Lung (tissue), 12 donors: ENCODE data around the gene THEM5. TPM values are rescaled to one million over a fixed set of nuclear protein-coding genes. Genes with fewer than 3 reads are reported as not detected.

Source experiments
- ATAC-seq: fragments of 200-7000 bp; cut with Tn5 transposase; one replicate; pipeline ENCODE4 v1.9.1; 2020; ENCODE audit warnings: moderate number of reproducible peaks; ENCODE audit not compliant: insufficient read depth, low FRiP score
- DNase-seq, 3 donors: peaks; one replicate each; pipeline ENCODE4 v3.0.0-alpha.2; 2013 to 2017
- H3K27ac ChIP-seq, 2 donors: one replicate each; pipeline ENCODE4 v1.5.1; 2013; ENCODE audit warnings: mild to moderate bottlenecking in 2 of 2, moderate library complexity in 2 of 2, control low read depth in 1 of 2, inconsistent platforms in 1 of 2, low read depth in 1 of 2, low read length in 1 of 2
- H3K27me3 ChIP-seq, 3 donors: one replicate each; pipeline ENCODE4 v1.5.1; 2013; ENCODE audit warnings: low read length in 2 of 3; ENCODE audit not compliant: control insufficient read depth in 3 of 3, insufficient read depth in 3 of 3
- H3K36me3 ChIP-seq, 4 donors: one replicate each; pipeline ENCODE4 v1.5.1; 2013; ENCODE audit warnings: low read length in 4 of 4, mild to moderate bottlenecking in 1 of 4, moderate library complexity in 1 of 4; ENCODE audit not compliant: control insufficient read depth in 4 of 4, insufficient read depth in 4 of 4
- H3K4me1 ChIP-seq, 5 donors: one replicate each; pipeline ENCODE4 v1.5.1; 2013; ENCODE audit warnings: low read length in 5 of 5, mild to moderate bottlenecking in 2 of 5, moderate library complexity in 1 of 5; ENCODE audit not compliant: control insufficient read depth in 5 of 5, insufficient read depth in 5 of 5
- H3K4me3 ChIP-seq: one replicate; pipeline ENCODE4 v1.5.1; 2013; ENCODE audit warnings: mild to moderate bottlenecking, control low read depth, moderate library complexity
- H3K9ac ChIP-seq, 2 donors: one replicate each; pipeline ENCODE4 v1.5.1; 2013; ENCODE audit warnings: low read length in 2 of 2, control low read depth in 1 of 2; ENCODE audit not compliant: insufficient read depth in 1 of 2
- H3K9me3 ChIP-seq, 4 donors: one replicate each; pipeline ENCODE4 v1.5.1; 2013; ENCODE audit warnings: low read length in 3 of 4, mild to moderate bottlenecking in 1 of 4, moderate library complexity in 1 of 4; ENCODE audit not compliant: control insufficient read depth in 4 of 4, insufficient read depth in 3 of 4
- WGBS, 2 donors: extraction: QIAGEN DNeasy Blood & Tissue Kit; methylation state at CpG; one replicate each; pipeline ENCODE4 v1.1.7; 2013; 5-methylcytosine and 5-hydroxymethylcytosine counted together
- polyA plus RNA-seq, 2 donors: library from polyadenylated mRNA; stranded (reverse); fragments of 200-250 nt; gene quantifications; one replicate each; pipeline ENCODE4 v1.2.1, GENCODE V29; 2013
- total RNA-seq, 2 donors: library from RNA; depleted of rRNA in 1 of 2; stranded (reverse); fragments of >200 nt in 1 of 2; gene quantifications; one replicate each; pipeline ENCODE4 v1.2.1, GENCODE V29; 2014 to 2021
- TF ChIP-seq, protein P1 (sequence below): IDR thresholded peaks from 2 replicates; pipeline ENCODE4 v1.5.1; 2012; ENCODE audit warnings: mild to moderate bottlenecking; ENCODE audit errors: control extremely low read depth, extremely low read depth
- donor health status: control.
- donor health status: control.
- donor health status: Bipolar disorder and iron deficiency.
- donor health status: healthy.
- donor health status: DM: yes; HTN: yes; CAD: no.

Gene THEM5
- total and polyA plus RNA-seq, 4 donors = not detected

DNA sequence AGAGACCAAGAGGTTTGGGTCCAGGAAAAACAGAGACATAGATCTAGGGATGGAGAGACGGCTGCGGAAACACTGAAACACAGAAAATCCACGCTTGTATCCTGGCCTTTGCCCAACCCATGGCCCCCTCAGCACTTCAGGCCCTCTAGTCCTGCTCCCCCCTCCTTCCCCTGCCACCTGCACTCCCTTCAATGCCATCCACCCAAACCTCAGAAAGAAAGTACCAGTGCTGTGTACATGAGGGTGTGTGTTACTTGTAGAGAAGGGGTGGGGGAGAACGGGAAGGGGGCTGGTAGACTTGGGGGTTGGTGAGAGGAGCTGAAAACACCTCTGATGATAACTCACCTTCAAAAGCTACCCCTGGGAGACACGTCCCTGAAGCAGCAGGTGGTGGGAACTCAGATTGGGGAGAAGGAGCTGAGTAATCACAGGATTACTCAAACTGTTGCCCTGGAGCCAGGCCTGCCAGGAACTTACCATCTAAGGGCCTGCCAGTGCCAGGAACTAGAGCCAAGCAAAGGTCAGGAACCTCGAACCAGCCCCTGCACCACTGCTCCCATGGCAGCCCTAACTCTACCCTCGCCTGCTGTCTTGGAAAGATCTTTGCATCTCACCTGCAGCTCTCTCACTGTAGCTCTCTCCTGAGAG, 33.4 kb downstream of the THEM5 start:
- no peak for DNase-seq
- no peak overlapping the region for H3K27ac ChIP-seq
- H3K4me1 ChIP-seq = peaks cover 0 to 7% (median 0%) of the 10 kb centered on the region in 5 donors
- no peak for ATAC-seq
- TF ChIP-seq, protein P1, sequence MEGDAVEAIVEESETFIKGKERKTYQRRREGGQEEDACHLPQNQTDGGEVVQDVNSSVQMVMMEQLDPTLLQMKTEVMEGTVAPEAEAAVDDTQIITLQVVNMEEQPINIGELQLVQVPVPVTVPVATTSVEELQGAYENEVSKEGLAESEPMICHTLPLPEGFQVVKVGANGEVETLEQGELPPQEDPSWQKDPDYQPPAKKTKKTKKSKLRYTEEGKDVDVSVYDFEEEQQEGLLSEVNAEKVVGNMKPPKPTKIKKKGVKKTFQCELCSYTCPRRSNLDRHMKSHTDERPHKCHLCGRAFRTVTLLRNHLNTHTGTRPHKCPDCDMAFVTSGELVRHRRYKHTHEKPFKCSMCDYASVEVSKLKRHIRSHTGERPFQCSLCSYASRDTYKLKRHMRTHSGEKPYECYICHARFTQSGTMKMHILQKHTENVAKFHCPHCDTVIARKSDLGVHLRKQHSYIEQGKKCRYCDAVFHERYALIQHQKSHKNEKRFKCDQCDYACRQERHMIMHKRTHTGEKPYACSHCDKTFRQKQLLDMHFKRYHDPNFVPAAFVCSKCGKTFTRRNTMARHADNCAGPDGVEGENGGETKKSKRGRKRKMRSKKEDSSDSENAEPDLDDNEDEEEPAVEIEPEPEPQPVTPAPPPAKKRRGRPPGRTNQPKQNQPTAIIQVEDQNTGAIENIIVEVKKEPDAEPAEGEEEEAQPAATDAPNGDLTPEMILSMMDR = no peak
- H3K4me3 ChIP-seq = no peak overlapping the region
- H3K36me3 ChIP-seq = no peaks in the 10 kb centered on the region
- no peaks in the 10 kb centered on the region for H3K9me3 ChIP-seq
- whole genome bisulfite sequencing, 2 donors = 73% methylated on average over 7 of the region's 7 CpGs
- H3K9ac ChIP-seq = no peak overlapping the region
- H3K27me3 ChIP-seq = no peaks in the 10 kb centered on the region

DNA sequence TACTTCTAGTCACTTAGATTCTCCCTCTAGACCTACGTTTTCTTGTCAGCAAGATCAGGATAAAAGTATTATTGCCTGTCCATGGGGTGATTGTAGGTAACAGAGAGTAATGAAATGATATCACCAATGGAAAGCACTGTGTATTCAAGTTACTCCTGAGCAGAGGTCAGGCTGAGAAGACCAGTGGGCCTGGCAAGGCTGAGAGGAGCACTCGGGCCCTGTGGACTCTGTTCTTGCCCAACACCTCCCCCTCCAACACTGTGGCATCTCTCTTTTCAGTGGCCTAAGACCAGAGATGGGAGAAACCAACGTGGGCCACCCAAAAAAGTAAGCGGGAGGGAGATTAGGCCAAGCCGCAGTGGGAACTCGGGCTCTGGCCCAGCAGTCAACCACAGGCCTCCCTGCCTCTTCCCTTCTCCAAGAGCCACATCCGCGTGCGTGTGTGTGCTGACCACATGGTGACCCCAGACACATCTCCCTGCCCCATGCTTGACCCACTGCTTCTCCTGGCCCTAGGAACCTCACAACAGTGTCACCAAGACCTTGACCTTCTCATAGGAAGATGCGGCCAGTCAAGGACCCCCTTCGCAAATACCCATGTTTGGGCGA, 34.2 kb downstream of the THEM5 start:
- TF ChIP-seq, protein P1 = no peak
- 80 to 96% methylated on average over 12 of the region's 12 CpGs for WGBS, 2 donors
- ATAC-seq (no peak), DNase-seq (no peak)
- H3K4me3 ChIP-seq = no peak overlapping the region
- H3K9ac ChIP-seq = no peak overlapping the region
- H3K27ac ChIP-seq = no peak overlapping the region
- no peaks in the 10 kb centered on the region for H3K27me3 ChIP-seq
- H3K9me3 ChIP-seq = no peaks in the 10 kb centered on the region
- no peaks in the 10 kb centered on the region for H3K36me3 ChIP-seq
- peaks cover 0 to 7% (median 0%) of the 10 kb centered on the region in 5 donors for H3K4me1 ChIP-seq

DNA sequence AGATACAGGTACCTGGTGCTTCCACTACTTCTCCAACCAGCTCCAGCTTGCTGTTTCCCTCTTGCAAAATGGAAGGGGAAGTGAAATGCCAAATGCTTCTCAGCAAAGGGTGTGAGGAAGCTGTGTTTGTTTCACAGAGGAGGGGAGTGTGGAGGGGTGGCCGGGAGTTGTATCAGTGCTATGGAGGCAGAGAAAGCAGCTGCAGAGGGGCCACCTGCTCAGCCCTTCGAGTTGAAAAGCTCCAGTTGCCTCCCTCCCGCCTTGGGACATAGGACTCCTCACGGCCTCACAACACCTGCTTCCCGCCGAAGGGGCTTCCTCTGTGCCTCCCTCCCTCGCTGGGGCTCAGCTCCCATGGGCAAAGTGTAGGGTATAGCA, 36.2 kb downstream of the THEM5 start:
- DNase-seq (no peak), ATAC-seq (no peak)
- WGBS, 2 donors = 41 to 67% methylated on average over 7 of the region's 7 CpGs
- no peak overlapping the region for H3K4me3 ChIP-seq
- H3K9ac ChIP-seq = no peak overlapping the region
- H3K36me3 ChIP-seq = no peaks in the 10 kb centered on the region
- H3K27ac ChIP-seq = no peak overlapping the region
- H3K27me3 ChIP-seq = peaks cover 0 to 2% (median 0%) of the 10 kb centered on the region in 3 donors
- TF ChIP-seq, protein P1 = no peak
- H3K4me1 ChIP-seq = peaks cover 0 to 7% (median 0%) of the 10 kb centered on the region in 5 donors
- H3K9me3 ChIP-seq = no peaks in the 10 kb centered on the region
